Measurements from ENCODE around the gene DGKI. TPM values are rescaled to one million over a fixed set of nuclear protein-coding genes. Genes with fewer than 3 reads are reported as not detected.

DGKI gene
- total and polyA plus RNA-seq, 4 donors, result 0.03 to 1.5 (median 0.33) TPM

GRCh38 chr7:137862358-137862757, 15.6 kb upstream of the DGKI start:
- WGBS, 2 donors, result 21 to 36% methylated on average over 4 of the region's 4 CpGs
- Histone ChIP-seq H3K4me1 (ENCODE audit: control insufficient read depth in 5 of 5, insufficient read depth in 5 of 5, low read length in 5 of 5) (peaks cover 0 to 3% (median 0%) of the 10 kb centered on the region in 5 donors), H3K9me3 (ENCODE audit: control insufficient read depth in 4 of 4, insufficient read depth in 3 of 4, low read length in 3 of 4) (peaks cover 0 to 5% (median 0%) of the 10 kb centered on the region in 4 donors), H3K4me3 (no peak overlapping the region), H3K9ac (ENCODE audit: insufficient read depth in 1 of 2, low read length in 2 of 2) (no peak overlapping the region), H3K36me3 (ENCODE audit: control insufficient read depth in 4 of 4, insufficient read depth in 4 of 4, low read length in 4 of 4) (peaks cover 1 to 9% (median 4%) of the 10 kb centered on the region in 4 donors), H3K27me3 (ENCODE audit: control insufficient read depth in 3 of 3, insufficient read depth in 3 of 3, low read length in 2 of 3) (no peaks in the 10 kb centered on the region), H3K27ac (ENCODE audit: low read depth in 1 of 2, low read length in 1 of 2) (no peak overlapping the region)
- DNase-seq (no peak), ATAC-seq (ENCODE audit: insufficient read depth, low FRiP score) (no peak)
- TF ChIP-seq, protein P1, sequence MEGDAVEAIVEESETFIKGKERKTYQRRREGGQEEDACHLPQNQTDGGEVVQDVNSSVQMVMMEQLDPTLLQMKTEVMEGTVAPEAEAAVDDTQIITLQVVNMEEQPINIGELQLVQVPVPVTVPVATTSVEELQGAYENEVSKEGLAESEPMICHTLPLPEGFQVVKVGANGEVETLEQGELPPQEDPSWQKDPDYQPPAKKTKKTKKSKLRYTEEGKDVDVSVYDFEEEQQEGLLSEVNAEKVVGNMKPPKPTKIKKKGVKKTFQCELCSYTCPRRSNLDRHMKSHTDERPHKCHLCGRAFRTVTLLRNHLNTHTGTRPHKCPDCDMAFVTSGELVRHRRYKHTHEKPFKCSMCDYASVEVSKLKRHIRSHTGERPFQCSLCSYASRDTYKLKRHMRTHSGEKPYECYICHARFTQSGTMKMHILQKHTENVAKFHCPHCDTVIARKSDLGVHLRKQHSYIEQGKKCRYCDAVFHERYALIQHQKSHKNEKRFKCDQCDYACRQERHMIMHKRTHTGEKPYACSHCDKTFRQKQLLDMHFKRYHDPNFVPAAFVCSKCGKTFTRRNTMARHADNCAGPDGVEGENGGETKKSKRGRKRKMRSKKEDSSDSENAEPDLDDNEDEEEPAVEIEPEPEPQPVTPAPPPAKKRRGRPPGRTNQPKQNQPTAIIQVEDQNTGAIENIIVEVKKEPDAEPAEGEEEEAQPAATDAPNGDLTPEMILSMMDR (IDR thresholded peaks at IDR 0.05; ENCODE audit: control extremely low read depth, extremely low read depth), result no peak

GRCh38 chr7:137860542-137860941, 13.8 kb upstream of the DGKI start:
- H3K27ac ChIP-seq (ENCODE audit: low read depth in 1 of 2, low read length in 1 of 2), result no peak overlapping the region
- 98 to 99% methylated on average over 2 of the region's 2 CpGs for whole genome bisulfite sequencing, 2 donors
- H3K4me1 ChIP-seq (ENCODE audit: control insufficient read depth in 5 of 5, insufficient read depth in 5 of 5, low read length in 5 of 5), result peaks cover 0 to 3% (median 0%) of the 10 kb centered on the region in 5 donors
- H3K9me3 ChIP-seq (ENCODE audit: control insufficient read depth in 4 of 4, insufficient read depth in 3 of 4, low read length in 3 of 4), result no peaks in the 10 kb centered on the region
- DNase-seq (no peak), ATAC-seq (ENCODE audit: insufficient read depth, low FRiP score) (no peak)
- H3K36me3 ChIP-seq (ENCODE audit: control insufficient read depth in 4 of 4, insufficient read depth in 4 of 4, low read length in 4 of 4), result peaks cover 0 to 4% (median 3%) of the 10 kb centered on the region in 4 donors
- no peaks in the 10 kb centered on the region for H3K27me3 ChIP-seq (ENCODE audit: control insufficient read depth in 3 of 3, insufficient read depth in 3 of 3, low read length in 2 of 3)
- no peak overlapping the region for H3K9ac ChIP-seq (ENCODE audit: insufficient read depth in 1 of 2, low read length in 2 of 2)
- H3K4me3 ChIP-seq, result no peak overlapping the region
- TF ChIP-seq, protein P1 (IDR thresholded peaks at IDR 0.05; ENCODE audit: control extremely low read depth, extremely low read depth), result no peak

DNA sequence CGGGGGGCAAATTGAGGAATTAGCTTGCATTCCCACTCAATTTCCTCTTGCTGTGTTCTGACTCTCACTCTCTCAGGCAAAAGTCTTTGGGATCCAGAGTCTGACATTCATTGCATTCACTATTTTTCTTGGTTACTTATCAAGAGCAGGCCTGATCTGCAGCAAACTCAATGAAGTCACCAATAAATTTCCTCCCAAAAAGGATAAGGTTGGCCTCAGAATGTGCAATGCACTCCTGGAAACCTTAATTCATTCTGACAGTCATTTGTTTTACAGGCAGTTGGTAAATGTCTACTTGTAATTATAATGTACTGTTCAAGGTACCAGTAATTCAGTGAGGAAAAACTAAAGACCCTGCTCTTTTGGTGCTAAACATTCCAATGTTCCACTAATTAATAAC, 6.3 kb upstream of the DGKI start:
- Histone ChIP-seq H3K9ac (ENCODE audit: insufficient read depth in 1 of 2, low read length in 2 of 2) (no peak overlapping the region), H3K4me3 (no peak overlapping the region), H3K4me1 (ENCODE audit: control insufficient read depth in 5 of 5, insufficient read depth in 5 of 5, low read length in 5 of 5) (no peaks in the 10 kb centered on the region), H3K36me3 (ENCODE audit: control insufficient read depth in 4 of 4, insufficient read depth in 4 of 4, low read length in 4 of 4) (no peaks in the 10 kb centered on the region), H3K9me3 (ENCODE audit: control insufficient read depth in 4 of 4, insufficient read depth in 3 of 4, low read length in 3 of 4) (no peaks in the 10 kb centered on the region), H3K27me3 (ENCODE audit: control insufficient read depth in 3 of 3, insufficient read depth in 3 of 3, low read length in 2 of 3) (peaks cover 0 to 9% (median 7%) of the 10 kb centered on the region in 3 donors), H3K27ac (ENCODE audit: low read depth in 1 of 2, low read length in 1 of 2) (no peak overlapping the region)
- no peak for ATAC-seq (ENCODE audit: insufficient read depth, low FRiP score)
- 97 to 98% methylated on average over 1 of the region's 1 CpG for WGBS, 2 donors
- no peak for DNase-seq
- TF ChIP-seq, protein P1 (IDR thresholded peaks at IDR 0.05; ENCODE audit: control extremely low read depth, extremely low read depth), result no peak

GRCh38 chr7:137852108-137852507, 5.3 kb upstream of the DGKI start:
- H3K9ac ChIP-seq (ENCODE audit: insufficient read depth in 1 of 2, low read length in 2 of 2), result no peak overlapping the region
- no peak for DNase-seq
- no peaks in the 10 kb centered on the region for H3K36me3 ChIP-seq (ENCODE audit: control insufficient read depth in 4 of 4, insufficient read depth in 4 of 4, low read length in 4 of 4)
- no peaks in the 10 kb centered on the region for H3K9me3 ChIP-seq (ENCODE audit: control insufficient read depth in 4 of 4, insufficient read depth in 3 of 4, low read length in 3 of 4)
- peaks cover 0 to 18% (median 15%) of the 10 kb centered on the region in 3 donors for H3K27me3 ChIP-seq (ENCODE audit: control insufficient read depth in 3 of 3, insufficient read depth in 3 of 3, low read length in 2 of 3)
- TF ChIP-seq, protein P1 (IDR thresholded peaks at IDR 0.05; ENCODE audit: control extremely low read depth, extremely low read depth), result no peak
- ATAC-seq (ENCODE audit: insufficient read depth, low FRiP score), result no peak
- peaks cover 0 to 7% (median 0%) of the 10 kb centered on the region in 5 donors for H3K4me1 ChIP-seq (ENCODE audit: control insufficient read depth in 5 of 5, insufficient read depth in 5 of 5, low read length in 5 of 5)
- H3K4me3 ChIP-seq, result no peak overlapping the region
- H3K27ac ChIP-seq (ENCODE audit: low read depth in 1 of 2, low read length in 1 of 2), result no peak overlapping the region

All from lung (tissue), 12 donors.